SU-DHL-6 (cell line): Measurements from ENCODE around the gene MEGF10.

Experiments
- CTCF ChIP-seq: fragments of 200-600 bp; sonication (generic); IDR thresholded peaks from one replicate; pipeline ENCODE4 v1.5.1; 2017; ENCODE audit warnings: antibody characterized with exemption, mild to moderate bottlenecking, low read length, moderate library complexity; ENCODE audit not compliant: insufficient read depth, poor library complexity, severe bottlenecking
- EZH2phosphoT487 ChIP-seq: fragments of 200-600 bp; sonication (generic), shearing (Covaris generic); conservative IDR thresholded peaks from 2 replicates; pipeline ENCODE4 v1.6.1; 2018; ENCODE audit warnings: mild to moderate bottlenecking, antibody characterized with exemption, low read length, moderate library complexity, mixed read lengths

GRCh38 chr5:127445328-127445727 is 154.7 kb downstream of the MEGF10 start:
- no peak for TF ChIP-seq CTCF
- TF ChIP-seq EZH2phosphoT487, result no peak
